Fibroblast of mammary gland (primary cell): Measurements from ENCODE around the gene TMEM260.
"Not testable (repeated sequence)": the region's sequence is repeated elsewhere in the genome, so short reads cannot be mapped to it uniquely, and the experiment has no call there.

ENCODE experiments used
- DNase-seq: peaks from one replicate; pipeline ENCODE4 v3.0.0-alpha.2; 2010; ENCODE audit warnings: low read depth
- H3K4me3 ChIP-seq: 2 replicates; pipeline ENCODE4 v1.5.1; 2011; ENCODE audit warnings: low read depth, mild to moderate bottlenecking, low read length, moderate library complexity; ENCODE audit not compliant: control insufficient read depth
- CTCF ChIP-seq: conservative IDR thresholded peaks from 2 replicates; pipeline ENCODE4 v1.5.1; 2011; ENCODE audit warnings: low read depth, low read length, inconsistent platforms; ENCODE audit not compliant: control insufficient read depth, insufficient read depth

Gene TMEM260

GRCh38 chr14:56687123-56687522 lies 107.5 kb downstream of the TMEM260 start:
- DNase-seq: no peak
- no peak for TF ChIP-seq CTCF
- no peak overlapping the region for H3K4me3 ChIP-seq

GRCh38 chr14:56694609-56695008 lies 115.0 kb downstream of the TMEM260 start:
- no peak for DNase-seq
- H3K4me3 ChIP-seq: no peak overlapping the region
- TF ChIP-seq CTCF: no peak

DNA sequence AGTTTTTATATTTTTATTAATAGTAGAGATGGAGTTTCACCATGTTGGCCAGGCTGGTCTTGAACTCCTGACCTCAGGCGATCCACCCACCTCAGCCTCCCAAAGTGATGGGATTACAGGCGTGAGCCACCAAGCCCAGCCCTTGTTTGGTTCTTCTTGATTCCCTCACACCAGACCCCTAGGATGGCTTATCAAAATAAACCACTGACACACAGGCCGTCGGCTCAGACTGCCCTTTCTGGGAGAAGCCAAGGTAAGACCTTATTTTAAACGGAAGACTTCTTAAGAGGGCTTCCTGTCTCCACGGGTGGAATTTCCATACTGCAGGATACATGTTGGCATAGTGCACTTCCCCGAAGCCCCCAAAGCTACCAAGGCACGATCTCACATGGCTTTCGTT lies 115.6 kb downstream of the TMEM260 start:
- not testable (repeated sequence) for H3K4me3 ChIP-seq

More for the DNA sequence above, 115.6 kb downstream of the TMEM260 start:
- not testable (repeated sequence) for DNase-seq
